Measurements from ENCODE around the gene TMEM214.

TMEM214 gene

DNA sequence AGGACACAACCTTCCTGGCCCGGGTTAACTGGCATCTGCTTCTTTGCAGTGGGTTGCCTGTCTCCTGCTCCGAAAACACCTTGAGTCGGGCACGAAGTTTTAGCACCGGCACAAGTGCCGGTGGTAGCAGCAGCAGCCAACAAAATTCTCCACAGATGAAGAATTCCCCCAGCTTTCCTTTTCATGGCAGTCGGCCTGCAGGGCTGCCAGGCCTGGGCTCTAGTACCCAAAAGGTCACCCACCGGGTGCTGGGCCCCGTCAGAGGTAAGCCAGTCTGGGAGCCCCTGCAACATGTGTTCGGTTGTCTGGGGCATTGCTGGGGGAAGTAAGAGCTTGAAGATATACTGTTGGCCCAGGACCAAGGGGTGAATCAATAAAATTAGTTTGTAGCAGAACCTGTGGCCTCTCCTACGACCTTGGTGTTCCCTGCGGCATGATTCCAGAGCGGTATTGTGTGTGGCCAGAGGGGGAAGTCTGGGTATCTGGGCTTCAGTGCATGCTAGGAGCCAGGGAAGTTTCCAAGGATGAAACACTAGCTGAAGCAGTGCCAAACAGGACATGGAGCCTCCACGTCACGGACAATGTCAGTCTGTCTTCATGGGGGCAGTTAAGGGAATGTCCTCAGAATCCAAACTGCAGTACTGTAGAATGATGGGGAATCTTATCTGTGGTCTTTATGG lies 26.5 kb downstream of the TMEM214 start:
- Histone ChIP-seq H3K9me3 (ENCODE audit: control insufficient read depth, insufficient read depth, low read length) (no peaks in the 10 kb centered on the region), H3K9ac (ENCODE audit: low read depth, low read length) (no peak overlapping the region), H3K4me1 (ENCODE audit: control insufficient read depth, insufficient read depth, low read length) (no peaks in the 10 kb centered on the region), H3K27me3 (ENCODE audit: control insufficient read depth, insufficient read depth, low read length) (no peaks in the 10 kb centered on the region), H3K36me3 (ENCODE audit: control insufficient read depth, insufficient read depth, low read length) (peaks cover 30% of the 10 kb centered on the region), H3K4me3 (ENCODE audit: low read depth, low read length) (no peak overlapping the region)

DNA sequence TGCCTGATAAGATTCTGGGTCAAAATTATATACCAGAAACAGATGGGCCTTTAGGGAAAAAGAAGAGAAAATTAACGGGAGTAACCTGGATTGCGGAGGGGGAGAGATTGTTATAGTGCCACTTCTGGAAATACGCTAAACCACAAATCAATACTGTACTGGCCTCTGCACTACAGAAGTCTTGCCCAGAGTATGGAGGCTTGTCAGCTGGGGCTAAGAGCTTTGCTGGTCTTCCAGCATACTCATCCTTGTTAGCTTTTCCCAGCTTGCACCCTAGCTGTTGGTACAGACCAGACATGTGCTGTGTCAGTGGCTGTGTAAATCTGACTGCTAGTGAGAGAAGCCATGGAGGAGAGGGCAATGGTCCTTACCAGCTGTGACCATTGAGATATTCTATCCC lies 27.6 kb downstream of the TMEM214 start:
- Histone ChIP-seq H3K4me3 (ENCODE audit: low read depth, low read length) (no peak overlapping the region), H3K9me3 (ENCODE audit: control insufficient read depth, insufficient read depth, low read length) (no peaks in the 10 kb centered on the region), H3K4me1 (ENCODE audit: control insufficient read depth, insufficient read depth, low read length) (no peaks in the 10 kb centered on the region), H3K27me3 (ENCODE audit: control insufficient read depth, insufficient read depth, low read length) (no peaks in the 10 kb centered on the region), H3K36me3 (ENCODE audit: control insufficient read depth, insufficient read depth, low read length) (peaks cover 24% of the 10 kb centered on the region), H3K9ac (ENCODE audit: low read depth, low read length) (no peak overlapping the region)

DNA sequence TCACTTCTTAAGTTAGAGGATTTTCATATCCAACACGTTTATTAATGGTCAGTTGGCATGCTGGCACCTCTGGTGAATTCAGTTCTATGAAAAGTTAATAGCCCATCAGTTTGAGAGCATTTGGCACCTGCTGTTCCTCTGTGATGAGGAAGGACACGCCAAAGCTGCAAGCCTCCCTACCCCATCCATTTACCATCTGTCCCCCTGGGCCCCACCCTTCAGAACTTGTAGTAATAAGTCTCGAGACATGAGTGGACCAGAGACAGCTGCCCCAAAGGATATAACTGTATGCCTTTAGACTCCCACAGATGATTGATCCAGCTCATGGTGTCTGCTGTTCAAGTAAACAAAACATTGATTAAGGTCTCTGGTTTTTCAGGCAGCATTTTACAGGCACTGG lies 32.4 kb downstream of the TMEM214 start:
- Histone ChIP-seq H3K4me3 (ENCODE audit: low read depth, low read length) (no peak overlapping the region), H3K9me3 (ENCODE audit: control insufficient read depth, insufficient read depth, low read length) (no peaks in the 10 kb centered on the region), H3K27me3 (ENCODE audit: control insufficient read depth, insufficient read depth, low read length) (no peaks in the 10 kb centered on the region), H3K4me1 (ENCODE audit: control insufficient read depth, insufficient read depth, low read length) (no peaks in the 10 kb centered on the region), H3K9ac (ENCODE audit: low read depth, low read length) (no peak overlapping the region), H3K36me3 (ENCODE audit: control insufficient read depth, insufficient read depth, low read length) (peaks cover 24% of the 10 kb centered on the region)

DNA sequence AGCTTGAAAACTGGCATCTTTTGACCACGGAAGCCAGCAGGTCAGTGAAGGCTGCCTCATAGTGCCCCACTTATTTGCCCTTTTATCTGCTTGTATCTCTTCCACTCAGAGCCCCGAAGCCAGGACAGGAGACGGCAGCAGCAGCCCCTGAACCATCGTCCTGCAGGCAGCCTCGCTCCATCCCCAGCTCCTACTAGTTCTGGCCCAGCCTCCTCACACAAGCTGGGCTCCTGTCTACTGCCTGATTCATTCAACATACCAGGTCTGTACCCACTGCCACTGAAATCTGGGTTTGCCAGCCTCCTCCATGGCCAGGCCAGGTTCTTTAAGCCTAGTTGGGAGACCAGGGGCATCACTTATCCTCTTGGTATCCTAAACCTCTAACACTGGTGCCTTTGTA lies 34.6 kb downstream of the TMEM214 start:
- no peak overlapping the region for H3K9ac ChIP-seq (ENCODE audit: low read depth, low read length)
- H3K4me3 ChIP-seq (ENCODE audit: low read depth, low read length) = no peak overlapping the region
- no peaks in the 10 kb centered on the region for H3K27me3 ChIP-seq (ENCODE audit: control insufficient read depth, insufficient read depth, low read length)
- peaks cover 4% of the 10 kb centered on the region for H3K4me1 ChIP-seq (ENCODE audit: control insufficient read depth, insufficient read depth, low read length)
- H3K9me3 ChIP-seq (ENCODE audit: control insufficient read depth, insufficient read depth, low read length) = no peaks in the 10 kb centered on the region
- peaks cover 24% of the 10 kb centered on the region for H3K36me3 ChIP-seq (ENCODE audit: control insufficient read depth, insufficient read depth, low read length)

DNA sequence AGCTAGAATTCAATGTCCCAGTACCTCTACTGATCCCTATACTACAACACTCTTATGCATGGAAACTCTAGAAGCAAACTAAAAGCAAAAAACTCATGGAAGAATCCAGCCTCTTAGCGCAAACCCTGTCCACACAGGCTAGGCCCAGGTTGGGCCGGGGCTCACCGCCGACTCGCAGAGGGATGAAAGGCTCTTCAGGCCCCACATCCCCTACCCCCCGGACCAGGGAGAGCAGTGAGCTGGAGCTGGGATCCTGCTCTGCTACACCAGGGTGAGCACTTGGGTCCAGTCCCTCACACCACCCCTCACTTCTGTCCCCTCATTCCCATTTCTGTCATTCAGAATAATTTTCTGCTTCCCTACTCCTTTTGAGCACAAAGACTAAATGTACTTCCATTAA lies 36.7 kb downstream of the TMEM214 start:
- H3K27me3 ChIP-seq (ENCODE audit: control insufficient read depth, insufficient read depth, low read length) = no peaks in the 10 kb centered on the region
- peaks cover 20% of the 10 kb centered on the region for H3K36me3 ChIP-seq (ENCODE audit: control insufficient read depth, insufficient read depth, low read length)
- no peaks in the 10 kb centered on the region for H3K9me3 ChIP-seq (ENCODE audit: control insufficient read depth, insufficient read depth, low read length)
- no peak overlapping the region for H3K4me3 ChIP-seq (ENCODE audit: low read depth, low read length)
- H3K4me1 ChIP-seq (ENCODE audit: control insufficient read depth, insufficient read depth, low read length) = peaks cover 4% of the 10 kb centered on the region
- H3K9ac ChIP-seq (ENCODE audit: low read depth, low read length) = no peak overlapping the region

DNA sequence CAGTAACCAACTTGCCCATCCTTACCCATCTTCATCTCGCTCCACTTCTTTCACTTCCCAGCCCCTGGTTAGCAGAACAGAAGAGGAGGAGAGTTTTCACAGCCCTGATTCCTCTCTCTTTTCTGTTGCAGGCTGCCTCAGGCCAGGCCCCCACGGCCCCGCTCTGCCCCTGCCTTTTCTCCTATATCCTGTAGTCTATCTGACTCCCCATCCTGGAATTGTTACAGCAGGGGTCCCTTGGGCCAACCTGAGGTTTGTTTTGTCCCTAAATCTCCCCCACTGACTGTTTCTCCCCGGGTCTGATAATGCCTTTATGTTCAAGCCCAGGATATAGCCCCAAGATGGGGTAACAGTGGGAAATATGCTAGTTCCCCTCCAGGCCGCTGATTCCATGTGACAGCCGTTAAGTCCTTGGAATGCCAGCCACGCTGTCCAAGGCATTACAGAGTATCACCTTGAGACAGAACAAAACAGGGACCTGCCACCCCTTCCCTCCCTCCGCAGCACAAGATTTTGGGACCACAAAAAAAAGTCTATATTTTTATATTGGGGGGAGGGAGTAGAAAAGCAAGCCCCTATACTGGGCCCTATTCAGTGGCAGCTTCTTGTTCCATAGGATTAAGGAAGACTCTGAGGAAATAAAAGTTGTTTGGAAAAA lies 37.3 kb downstream of the TMEM214 start:
- H3K36me3 ChIP-seq (ENCODE audit: control insufficient read depth, insufficient read depth, low read length) = peaks cover 20% of the 10 kb centered on the region

DNA sequence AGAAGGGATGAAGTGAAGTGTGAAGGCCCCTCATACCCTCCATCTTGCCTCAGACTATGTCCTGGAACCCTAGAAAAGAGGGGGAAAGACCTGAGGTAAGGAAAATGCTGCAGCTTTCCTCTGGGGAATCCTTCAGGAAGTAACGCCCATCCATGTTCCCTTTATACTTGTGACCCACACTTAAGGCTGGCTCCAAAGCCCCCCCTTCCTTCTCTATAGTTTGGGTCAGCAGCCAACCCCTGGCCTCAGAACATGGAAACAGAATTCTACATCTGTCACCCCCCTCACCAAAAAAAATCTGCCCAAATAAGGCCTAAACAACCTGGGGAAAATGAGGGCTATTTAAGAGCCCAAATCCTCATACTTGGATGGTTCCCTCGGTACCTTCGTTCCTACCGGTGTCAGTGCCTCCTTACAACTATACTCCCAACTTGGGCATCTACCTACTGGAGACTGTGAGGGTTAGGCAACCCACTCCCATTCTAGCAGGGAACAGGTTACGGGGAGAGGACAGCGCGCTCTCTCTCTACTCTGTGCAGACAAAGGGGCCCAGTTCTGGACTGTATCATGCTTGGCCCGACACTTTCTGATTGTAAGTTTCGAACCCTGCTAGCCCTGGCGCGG lies 38.0 kb downstream of the TMEM214 start:
- H3K4me3 ChIP-seq (ENCODE audit: low read depth, low read length) = peak overlapping the region; percentile 99
- H3K9ac ChIP-seq (ENCODE audit: low read depth, low read length) = peak overlapping the region; percentile 89
- peaks cover 20% of the 10 kb centered on the region for H3K36me3 ChIP-seq (ENCODE audit: control insufficient read depth, insufficient read depth, low read length)
- H3K9me3 ChIP-seq (ENCODE audit: control insufficient read depth, insufficient read depth, low read length) = no peaks in the 10 kb centered on the region
- H3K4me1 ChIP-seq (ENCODE audit: control insufficient read depth, insufficient read depth, low read length) = peaks cover 4% of the 10 kb centered on the region
- H3K27me3 ChIP-seq (ENCODE audit: control insufficient read depth, insufficient read depth, low read length) = no peaks in the 10 kb centered on the region

More for the DNA sequence above, 37.3 kb downstream of the TMEM214 start:
- Histone ChIP-seq H3K4me1 (ENCODE audit: control insufficient read depth, insufficient read depth, low read length) (peaks cover 4% of the 10 kb centered on the region), H3K4me3 (ENCODE audit: low read depth, low read length) (peak overlapping the region; percentile 99), H3K9ac (ENCODE audit: low read depth, low read length) (no peak overlapping the region), H3K27me3 (ENCODE audit: control insufficient read depth, insufficient read depth, low read length) (no peaks in the 10 kb centered on the region), H3K9me3 (ENCODE audit: control insufficient read depth, insufficient read depth, low read length) (no peaks in the 10 kb centered on the region)

DNA sequence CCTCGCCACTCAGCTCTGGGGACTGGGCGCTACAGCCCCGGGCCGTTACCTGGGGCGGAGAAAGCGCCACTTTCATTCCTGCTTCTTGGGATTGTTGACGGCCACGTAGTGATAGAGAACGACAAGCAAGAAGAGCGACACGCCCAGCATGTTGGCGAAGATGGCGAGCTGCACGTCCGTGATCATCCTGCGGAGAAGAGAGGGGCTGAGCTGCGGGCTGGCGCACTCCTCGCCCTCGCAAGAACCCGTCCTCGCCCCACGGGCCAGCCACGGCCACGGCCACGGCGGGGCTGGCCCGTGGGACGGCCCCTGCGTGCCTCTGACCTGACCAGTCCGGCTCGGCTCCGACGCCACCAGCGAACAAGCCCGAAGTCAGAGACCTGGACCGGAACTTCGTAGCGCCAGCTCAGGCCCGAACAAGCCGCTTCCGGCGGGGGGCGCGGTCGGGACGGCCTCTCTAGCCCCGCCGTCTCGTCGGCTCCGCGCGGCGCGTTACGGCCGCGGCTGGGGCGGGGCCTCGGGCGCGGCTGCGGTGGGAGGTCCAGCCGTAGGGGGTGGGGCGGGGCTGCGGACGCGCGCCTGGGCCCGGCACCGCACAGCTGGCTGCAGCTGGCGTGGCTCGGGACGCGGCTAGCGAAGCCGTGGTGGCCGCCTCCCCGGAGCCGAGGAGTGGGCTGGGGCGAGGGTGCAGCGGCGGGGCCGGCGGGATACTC lies 38.7 kb downstream of the TMEM214 start, which contains the start of gene OST4:
TSS of gene OST4 (minus strand) at position 378 of the 713 bp plus-strand sequence.
- Histone ChIP-seq H3K9ac (ENCODE audit: low read depth, low read length) (peak within 1 kb of the TSS; percentile 89), H3K9me3 (ENCODE audit: control insufficient read depth, insufficient read depth, low read length) (no peaks in the 10 kb centered on the region), H3K4me1 (ENCODE audit: control insufficient read depth, insufficient read depth, low read length) (peaks cover 4% of the 10 kb centered on the region), H3K27me3 (ENCODE audit: control insufficient read depth, insufficient read depth, low read length) (no peaks in the 10 kb centered on the region), H3K4me3 (ENCODE audit: low read depth, low read length) (peak within 1 kb of the TSS; percentile 99), H3K36me3 (ENCODE audit: control insufficient read depth, insufficient read depth, low read length) (peaks cover 20% of the 10 kb centered on the region)

DNA sequence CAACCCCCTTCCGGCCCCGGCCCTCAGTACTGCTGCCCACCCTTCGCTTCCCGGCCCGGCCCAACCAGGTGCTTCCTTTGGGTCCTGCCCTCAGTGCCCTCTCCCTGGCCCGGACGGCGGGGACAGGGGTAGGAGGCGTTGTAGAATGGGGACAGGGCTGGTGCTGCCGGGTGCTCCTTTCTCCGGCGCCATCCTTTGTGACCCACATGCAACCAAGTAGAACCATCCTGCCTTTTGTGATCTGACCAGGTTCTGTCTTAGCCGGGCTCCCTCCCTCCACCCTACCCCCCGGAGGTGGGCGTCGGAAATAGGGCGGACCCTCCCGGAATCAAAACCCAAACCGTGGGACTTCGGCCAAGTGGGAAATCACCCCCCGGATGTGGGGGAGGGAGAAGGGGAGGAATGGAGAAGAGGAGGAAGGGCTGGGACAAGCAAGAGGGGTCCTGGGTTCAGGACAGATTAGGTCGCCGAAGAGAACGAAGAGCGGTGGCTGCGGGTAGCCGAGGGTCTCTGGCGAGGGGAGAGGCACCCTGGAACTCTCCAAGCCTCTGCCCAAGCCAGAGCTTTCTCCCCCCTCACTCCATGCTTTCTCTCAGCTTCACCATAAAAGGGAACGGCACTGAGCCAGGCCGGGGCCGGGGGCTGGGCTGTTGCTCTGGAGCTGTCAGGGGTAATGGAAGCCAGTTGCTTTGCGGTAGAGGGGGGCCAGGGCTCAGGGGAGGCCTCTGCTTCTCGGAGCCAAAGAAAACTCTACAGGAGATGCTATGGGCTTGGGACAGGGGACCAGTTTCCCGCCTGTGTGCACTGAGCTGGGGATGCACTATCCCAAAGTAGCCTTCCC lies 39.4 kb downstream of the TMEM214 start:
- no peaks in the 10 kb centered on the region for H3K27me3 ChIP-seq (ENCODE audit: control insufficient read depth, insufficient read depth, low read length)
- H3K4me3 ChIP-seq (ENCODE audit: low read depth, low read length) = peak overlapping the region; percentile 85
- no peaks in the 10 kb centered on the region for H3K9me3 ChIP-seq (ENCODE audit: control insufficient read depth, insufficient read depth, low read length)
- peaks cover 20% of the 10 kb centered on the region for H3K36me3 ChIP-seq (ENCODE audit: control insufficient read depth, insufficient read depth, low read length)
- peaks cover 4% of the 10 kb centered on the region for H3K4me1 ChIP-seq (ENCODE audit: control insufficient read depth, insufficient read depth, low read length)
- H3K9ac ChIP-seq (ENCODE audit: low read depth, low read length) = peak overlapping the region; percentile 79

DNA sequence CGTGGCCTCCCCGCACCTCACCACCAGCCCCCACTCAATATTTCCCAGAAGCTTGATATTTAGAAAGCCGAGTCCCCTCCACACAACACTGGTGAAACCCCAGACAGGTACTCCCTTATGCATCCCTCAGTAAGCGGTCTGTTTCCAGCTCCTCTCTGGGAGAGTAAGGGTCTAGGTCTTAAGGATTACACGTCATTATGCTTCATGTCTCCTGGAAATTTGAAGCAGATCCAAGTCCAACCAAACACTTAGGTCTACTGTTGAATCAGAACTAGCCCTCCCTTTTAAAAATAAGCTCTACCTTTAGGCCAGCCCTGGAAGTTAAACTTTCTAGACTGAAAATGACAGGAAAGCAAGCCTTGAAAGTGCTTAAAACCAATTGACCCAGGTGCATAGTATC lies 40.2 kb downstream of the TMEM214 start:
- H3K27me3 ChIP-seq (ENCODE audit: control insufficient read depth, insufficient read depth, low read length) = no peaks in the 10 kb centered on the region
- peak overlapping the region; percentile 85 for H3K4me3 ChIP-seq (ENCODE audit: low read depth, low read length)
- no peaks in the 10 kb centered on the region for H3K9me3 ChIP-seq (ENCODE audit: control insufficient read depth, insufficient read depth, low read length)
- no peak overlapping the region for H3K9ac ChIP-seq (ENCODE audit: low read depth, low read length)
- peaks cover 17% of the 10 kb centered on the region for H3K36me3 ChIP-seq (ENCODE audit: control insufficient read depth, insufficient read depth, low read length)
- H3K4me1 ChIP-seq (ENCODE audit: control insufficient read depth, insufficient read depth, low read length) = peaks cover 4% of the 10 kb centered on the region

DNA sequence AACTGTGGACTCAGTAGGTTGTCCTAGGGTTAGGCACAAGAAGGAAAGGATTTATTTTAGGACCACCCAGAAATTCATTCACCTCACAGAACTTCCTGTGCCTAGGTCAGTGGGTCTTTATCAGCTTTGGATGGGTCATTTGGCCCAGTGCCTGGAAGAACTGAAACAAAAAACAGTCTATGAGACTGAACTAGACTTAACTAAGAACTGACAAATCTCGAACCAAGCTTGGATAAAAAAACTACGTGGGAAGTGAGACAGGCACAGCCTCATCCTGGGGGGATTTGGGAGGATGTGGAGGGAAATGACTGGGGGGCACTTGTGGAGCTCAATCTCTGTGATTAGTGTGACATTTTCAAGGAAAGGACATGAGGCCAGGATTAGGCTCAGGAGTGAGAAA lies 41.0 kb downstream of the TMEM214 start:
- H3K36me3 ChIP-seq (ENCODE audit: control insufficient read depth, insufficient read depth, low read length) = peaks cover 9% of the 10 kb centered on the region
- peaks cover 4% of the 10 kb centered on the region for H3K4me1 ChIP-seq (ENCODE audit: control insufficient read depth, insufficient read depth, low read length)
- H3K9ac ChIP-seq (ENCODE audit: low read depth, low read length) = no peak overlapping the region
- H3K27me3 ChIP-seq (ENCODE audit: control insufficient read depth, insufficient read depth, low read length) = no peaks in the 10 kb centered on the region
- H3K9me3 ChIP-seq (ENCODE audit: control insufficient read depth, insufficient read depth, low read length) = no peaks in the 10 kb centered on the region
- no peak overlapping the region for H3K4me3 ChIP-seq (ENCODE audit: low read depth, low read length)
